Fibroblast of lung (primary cell): ENCODE results near the gene HBQ1. TPM values are rescaled to one million over a fixed set of nuclear protein-coding genes. Genes with fewer than 3 reads are reported as not detected.

Experiments used
- DNase-seq, 2 donors: peaks; one replicate each; pipeline versions ENCODE4 v3.0.0 to v3.0.0-alpha.2; 2010; ENCODE audit warnings: low read depth in 2 of 2
- H2AFZ ChIP-seq: 2 replicates; pipeline ENCODE4 v1.5.1; 2012; ENCODE audit warnings: low read length, control low read depth, inconsistent platforms
- H3K27ac ChIP-seq: 2 replicates; pipeline ENCODE4 v1.5.1; 2011; ENCODE audit warnings: low read length, control low read depth; ENCODE audit not compliant: insufficient read depth
- H3K27me3 ChIP-seq: 2 replicates; pipeline ENCODE4 v1.5.1; 2011; ENCODE audit warnings: mild to moderate bottlenecking, low read length; ENCODE audit not compliant: control insufficient read depth, insufficient read depth
- H3K36me3 ChIP-seq: 2 replicates; pipeline ENCODE4 v1.5.1; 2011; ENCODE audit warnings: low read length; ENCODE audit not compliant: control insufficient read depth, insufficient read depth
- H3K4me1 ChIP-seq: 2 replicates; pipeline ENCODE4 v1.5.1; 2011; ENCODE audit warnings: low read length; ENCODE audit not compliant: control insufficient read depth, insufficient read depth; ENCODE audit errors: extremely low read depth
- H3K4me2 ChIP-seq: 2 replicates; pipeline ENCODE4 v1.5.1; 2011; ENCODE audit warnings: low read length, control low read depth; ENCODE audit not compliant: insufficient read depth; ENCODE audit errors: extremely low read depth
- H3K4me3 ChIP-seq, 4 experiments: fragments of 200-600 bp in 1 of 4; sonication (generic) in 1 of 4; replicated peaks in 1 of 4; 2 replicates each; pipeline ENCODE4 v1.5.1; 2011 to 2016; ENCODE audit warnings: low read length in 4 of 4, low read depth in 3 of 4, mild to moderate bottlenecking in 3 of 4, control low read depth in 2 of 4, inconsistent platforms in 1 of 4, mixed read lengths in 1 of 4; ENCODE audit not compliant: insufficient read depth in 1 of 4; ENCODE audit errors: control extremely low read depth in 1 of 4
- H3K79me2 ChIP-seq: 2 replicates; pipeline ENCODE4 v1.5.1; 2012; ENCODE audit warnings: mild to moderate bottlenecking, low read length, inconsistent platforms; ENCODE audit not compliant: control insufficient read depth, insufficient read depth
- H3K9ac ChIP-seq: 2 replicates; pipeline ENCODE4 v1.5.1; 2011; ENCODE audit warnings: mild to moderate bottlenecking, low read length, control low read depth; ENCODE audit not compliant: insufficient read depth
- H3K9me3 ChIP-seq: 2 replicates; pipeline ENCODE4 v1.5.1; 2012; ENCODE audit warnings: low read depth, low read length; ENCODE audit not compliant: control insufficient read depth, insufficient read depth
- H4K20me1 ChIP-seq: 2 replicates; pipeline ENCODE4 v1.5.1; 2011; ENCODE audit warnings: low read length; ENCODE audit not compliant: control insufficient read depth, insufficient read depth; ENCODE audit errors: extremely low read depth
- CTCF ChIP-seq, 2 donors: IDR thresholded peaks in 1 of 2; conservative IDR thresholded peaks in 1 of 2; 1 replicate in 1 of 2; 2 replicates in 1 of 2; pipeline ENCODE4 v1.5.1; 2011 to 2012; ENCODE audit warnings: low read length in 2 of 2, control low read depth in 1 of 2, inconsistent platforms in 1 of 2, low read depth in 1 of 2, mild to moderate bottlenecking in 1 of 2
- EZH2 ChIP-seq: IDR thresholded peaks from 2 replicates; pipeline ENCODE4 v1.5.1; 2012; ENCODE audit warnings: low read length, control low read depth, mild to moderate bottlenecking; ENCODE audit errors: missing control alignments
- polyA plus RNA-seq, 2 donors: library from polyadenylated mRNA; depleted of rRNA in 1 of 2; stranded (reverse) in 1 of 2; unstranded in 1 of 2; fragments of >200 nt; gene quantifications; 2 replicates each; pipeline ENCODE4 v1.2.1, GENCODE V29; 2011 to 2012; ENCODE audit warnings: missing spikeins in 1 of 2
- total RNA-seq: library from RNA; depleted of rRNA; stranded (reverse); fragments of >200 nt; gene quantifications from 2 replicates; pipeline ENCODE4 v1.2.1, GENCODE V29; 2014

Gene HBQ1
- total and polyA plus RNA-seq, 2 donors (not counting 1 experiment from before 2014, with no cell fraction given): not detected

- TF ChIP-seq CTCF (conservative IDR thresholded peaks at IDR 0.05 in 1 of 2, IDR thresholded peaks at IDR 0.05 in 1 of 2; ENCODE audit: low read depth in 1 of 2, low read length in 2 of 2) (no peak), EZH2 (no peak)
- Histone ChIP-seq H3K4me2 (no peak overlapping the region), H3K9me3 (no peaks in the 10 kb centered on the region), H4K20me1 (no peaks in the 10 kb centered on the region), H3K36me3 (peaks cover 11% of the 10 kb centered on the region), H3K27me3 (peaks cover 15% of the 10 kb centered on the region), H3K4me3 (no peak overlapping the region), H3K4me1 (peaks cover 6% of the 10 kb centered on the region), H3K27ac (no peak overlapping the region), H3K9ac (no peak overlapping the region), H3K79me2 (no peaks in the 10 kb centered on the region), H2AFZ (no peak overlapping the region)
- DNase-seq: no peak
These were observed 2.7 kb downstream of the HBQ1 start for GRCh38 chr16:183005-183404.

- TF ChIP-seq CTCF (conservative IDR thresholded peaks at IDR 0.05 in 1 of 2, IDR thresholded peaks at IDR 0.05 in 1 of 2; ENCODE audit: low read depth in 1 of 2, low read length in 2 of 2): no peak
- no peak for TF ChIP-seq EZH2
- H3K9ac ChIP-seq: no peak overlapping the region
- H3K36me3 ChIP-seq: peaks cover 18% of the 10 kb centered on the region
- no peaks in the 10 kb centered on the region for H3K27me3 ChIP-seq
- H3K4me3 ChIP-seq: no peak overlapping the region
- no peaks in the 10 kb centered on the region for H3K79me2 ChIP-seq
- H3K9me3 ChIP-seq: no peaks in the 10 kb centered on the region
- H4K20me1 ChIP-seq: no peaks in the 10 kb centered on the region
- no peak for DNase-seq
- no peak overlapping the region for H3K4me2 ChIP-seq
- H3K4me1 ChIP-seq: peaks cover 6% of the 10 kb centered on the region
- no peak overlapping the region for H3K27ac ChIP-seq
- no peak overlapping the region for H2AFZ ChIP-seq
These were observed 5.0 kb downstream of the HBQ1 start for GRCh38 chr16:185213-185612.

GRCh38 chr16:185691-186090 is 5.4 kb downstream of the HBQ1 start:
- no peak overlapping the region for H3K27ac ChIP-seq
- no peak overlapping the region for H3K9ac ChIP-seq
- H3K36me3 ChIP-seq: peaks cover 18% of the 10 kb centered on the region
- no peaks in the 10 kb centered on the region for H3K27me3 ChIP-seq
- no peak overlapping the region for H3K4me2 ChIP-seq
- no peak overlapping the region for H3K4me3 ChIP-seq
- no peak overlapping the region for H2AFZ ChIP-seq
- no peaks in the 10 kb centered on the region for H3K79me2 ChIP-seq
- TF ChIP-seq CTCF (conservative IDR thresholded peaks at IDR 0.05 in 1 of 2, IDR thresholded peaks at IDR 0.05 in 1 of 2; ENCODE audit: low read depth in 1 of 2, low read length in 2 of 2): no peak
- no peak for TF ChIP-seq EZH2
- H3K9me3 ChIP-seq: no peaks in the 10 kb centered on the region
- no peaks in the 10 kb centered on the region for H4K20me1 ChIP-seq
- DNase-seq: no peak
- peaks cover 6% of the 10 kb centered on the region for H3K4me1 ChIP-seq
